GM03348 (cell line): Measurements from ENCODE around the gene LHX5.
"Not testable (repeated sequence)": the region's sequence is repeated elsewhere in the genome, so short reads cannot be mapped to it uniquely, and the experiment has no call there.

Experiments used
- DNase-seq: peaks from one replicate; pipeline ENCODE4 v3.0.0; 2012; ENCODE audit warnings: low spot score

LHX5 gene

DNA sequence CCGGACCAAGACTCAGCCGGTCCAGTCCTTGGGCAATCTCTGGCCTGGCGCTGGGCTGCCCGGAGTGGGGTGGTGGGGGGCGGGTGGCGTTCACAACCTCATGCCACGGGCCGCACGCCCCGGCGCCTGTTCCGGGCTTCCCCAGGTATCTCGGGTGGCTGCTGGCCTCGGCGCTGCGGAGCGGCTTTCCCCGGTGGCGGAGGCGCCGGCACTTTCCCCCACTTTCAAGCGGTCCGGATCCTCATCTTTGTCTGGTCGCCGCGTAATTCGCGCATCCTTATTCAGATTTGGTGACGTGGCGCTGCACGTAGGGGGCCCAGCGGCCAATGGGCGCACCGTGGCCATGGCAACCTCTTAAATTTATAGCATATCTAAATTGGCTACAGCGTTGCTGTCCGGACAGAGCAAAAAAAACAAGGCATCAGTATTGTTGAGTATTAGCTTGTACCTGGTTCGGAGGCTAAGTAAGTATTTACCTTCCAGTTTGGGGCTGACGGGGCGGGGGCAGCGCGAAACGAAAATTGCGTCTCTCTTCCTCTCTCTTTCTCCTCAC is at the start of gene LHX5:
Gene LHX5 (minus strand): TSS at position 253 of the 553 bp plus-strand sequence. CDS start 373 bp downstream, outside the sequence.
- no peak for DNase-seq

DNA sequence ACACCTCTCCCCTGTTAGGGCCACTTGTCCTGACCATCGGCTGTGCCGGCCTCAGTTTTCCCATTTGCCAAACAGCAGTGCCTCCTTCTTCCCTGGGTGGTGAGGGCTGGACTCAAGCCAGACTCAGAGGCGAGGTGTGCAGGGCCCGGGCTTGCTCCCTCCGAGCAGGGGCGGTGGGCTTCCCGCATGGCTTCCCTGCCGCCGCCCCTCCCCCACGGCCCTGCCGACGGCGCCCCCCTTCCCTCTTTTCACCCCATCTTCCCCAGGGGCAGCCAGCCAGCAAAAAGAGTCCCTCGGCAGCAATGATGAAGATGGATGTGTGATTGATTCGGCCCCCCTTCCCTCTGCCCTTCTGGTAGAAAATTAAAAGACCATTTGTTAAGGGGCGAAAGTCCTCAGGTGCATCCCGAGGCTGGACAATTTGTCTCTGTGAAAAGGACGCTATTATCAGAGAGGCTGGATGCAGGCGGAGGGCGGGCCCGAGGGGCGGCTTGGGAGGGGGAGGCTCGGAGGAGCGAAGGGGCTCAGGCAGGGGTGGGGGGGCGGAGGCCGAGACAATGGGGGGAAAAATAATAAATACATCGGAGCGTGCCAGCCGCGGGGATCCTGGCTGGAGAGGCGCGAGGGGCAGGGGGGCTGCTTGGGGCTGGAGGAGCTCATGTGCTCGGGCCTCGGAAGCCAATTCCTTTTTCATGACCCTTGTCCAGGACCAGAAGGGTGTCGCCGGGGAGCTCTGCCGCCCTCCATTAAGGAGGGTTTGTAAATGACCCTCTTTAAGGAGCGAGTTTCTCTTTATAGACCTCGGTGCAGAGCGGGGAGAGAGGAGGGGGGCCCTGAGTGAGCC is 48.0 kb upstream of the LHX5 start:
- no peak for DNase-seq

DNA sequence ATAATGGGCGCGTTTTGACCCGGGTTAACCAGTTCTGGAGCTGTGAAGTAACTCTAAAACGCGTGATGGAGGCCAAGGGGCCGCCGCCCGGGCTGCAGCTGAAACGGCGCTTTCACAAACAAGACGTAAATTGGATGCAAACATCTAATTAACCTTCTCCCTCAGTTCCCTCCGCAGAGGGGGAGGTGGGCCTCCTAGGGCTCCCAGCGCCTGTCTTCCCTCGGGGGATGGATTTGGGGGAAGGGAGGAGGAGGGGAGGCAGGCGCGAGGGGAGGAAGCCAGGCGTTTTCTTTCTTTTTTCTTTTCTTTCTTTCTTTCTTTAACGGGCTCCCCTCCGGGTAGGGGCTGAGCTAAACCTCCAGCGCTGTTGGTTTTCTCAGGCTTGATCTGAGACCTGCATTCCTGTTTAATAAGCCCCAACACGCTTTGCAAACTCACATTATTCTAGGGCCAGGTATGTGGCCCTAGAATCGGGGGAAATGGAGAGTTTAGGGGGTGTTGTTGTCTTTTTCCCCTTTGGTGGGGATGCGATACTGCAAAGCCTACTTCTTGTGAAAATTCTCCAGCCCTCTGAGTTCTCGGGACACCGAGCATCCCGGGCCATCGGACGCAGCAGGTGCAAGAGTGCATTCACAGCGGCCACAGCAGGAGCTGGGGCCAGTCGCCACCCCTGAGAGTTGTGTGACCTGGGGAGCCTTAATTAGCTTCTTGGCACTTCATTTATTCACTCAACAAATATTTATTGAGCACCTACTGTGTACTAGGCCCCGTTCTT is 43.6 kb upstream of the LHX5 start:
- no peak for DNase-seq

GRCh38 chr12:113514602-113515001 is 42.9 kb upstream of the LHX5 start:
- DNase-seq, result no peak

- no peak for DNase-seq
These were observed 40.9 kb upstream of the LHX5 start for GRCh38 chr12:113512568-113512967.

DNA sequence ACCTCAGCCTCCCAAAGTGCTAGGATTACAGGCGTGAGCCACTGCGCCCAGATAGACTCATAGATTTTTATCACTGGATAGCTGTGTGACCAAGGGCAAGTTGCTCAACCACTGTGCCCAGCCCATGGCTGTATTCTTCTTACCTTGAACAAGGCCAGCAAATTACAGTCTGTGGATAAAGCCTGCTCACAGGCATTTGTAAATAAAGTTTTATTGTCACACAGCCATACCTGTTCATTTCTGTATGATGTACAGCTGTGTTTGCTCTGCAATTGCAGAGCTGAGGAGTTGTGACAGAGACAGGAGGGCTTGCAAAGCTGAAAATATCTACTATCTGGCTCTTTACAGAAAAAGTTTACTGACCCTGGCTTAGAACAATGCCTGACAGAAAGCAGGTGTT is 35.2 kb upstream of the LHX5 start:
- no peak for DNase-seq

DNA sequence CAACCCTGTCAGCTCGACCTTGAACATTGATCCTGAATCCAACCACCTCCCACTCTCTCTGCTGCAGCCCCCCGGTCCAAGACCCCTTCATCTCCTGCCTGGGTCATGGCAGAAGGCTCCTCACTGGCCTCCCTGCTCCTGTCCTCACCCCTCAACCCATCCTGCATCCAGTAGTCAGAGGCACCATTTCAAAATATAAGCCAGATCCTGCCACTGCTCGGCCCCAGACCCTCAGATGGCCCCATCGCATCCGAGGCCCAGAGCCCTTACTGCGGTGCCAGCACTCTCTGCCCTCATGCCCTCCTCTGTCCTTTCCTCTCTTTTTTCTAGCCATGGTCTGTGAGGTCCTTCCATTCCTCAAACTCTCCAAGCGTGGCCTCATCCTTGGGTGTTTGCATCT is 34.3 kb upstream of the LHX5 start:
- no peak for DNase-seq

- no peak for DNase-seq
These were observed 33.2 kb upstream of the LHX5 start for GRCh38 chr12:113504917-113505316.

DNA sequence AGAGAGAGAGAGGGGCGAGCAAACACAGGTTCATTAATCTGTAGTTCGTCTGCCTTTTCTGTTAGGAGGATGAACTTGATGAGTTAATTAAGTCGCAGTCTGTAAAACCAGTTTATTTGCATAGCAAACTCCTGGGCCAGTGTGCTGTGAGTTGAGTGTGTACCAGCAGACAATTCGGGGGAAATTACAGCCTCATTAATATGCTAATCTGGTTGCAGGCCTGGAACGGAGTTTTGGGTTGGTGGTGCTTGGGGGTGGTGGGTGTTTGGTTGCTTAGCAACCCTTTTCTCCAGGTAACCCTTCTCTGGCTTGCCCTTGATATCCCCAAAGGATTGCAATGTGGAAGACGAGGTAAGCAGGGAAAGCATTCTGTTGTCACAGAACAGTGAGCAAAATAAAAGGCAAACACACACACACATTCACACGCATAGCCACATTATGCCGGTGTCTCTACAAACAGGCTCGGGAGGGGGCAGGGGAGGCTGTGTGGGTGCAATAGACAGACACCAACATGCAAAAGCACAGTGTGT is 29.2 kb upstream of the LHX5 start:
- DNase-seq, result no peak

GRCh38 chr12:113500306-113500675 is 28.6 kb upstream of the LHX5 start:
- no peak for DNase-seq

DNA sequence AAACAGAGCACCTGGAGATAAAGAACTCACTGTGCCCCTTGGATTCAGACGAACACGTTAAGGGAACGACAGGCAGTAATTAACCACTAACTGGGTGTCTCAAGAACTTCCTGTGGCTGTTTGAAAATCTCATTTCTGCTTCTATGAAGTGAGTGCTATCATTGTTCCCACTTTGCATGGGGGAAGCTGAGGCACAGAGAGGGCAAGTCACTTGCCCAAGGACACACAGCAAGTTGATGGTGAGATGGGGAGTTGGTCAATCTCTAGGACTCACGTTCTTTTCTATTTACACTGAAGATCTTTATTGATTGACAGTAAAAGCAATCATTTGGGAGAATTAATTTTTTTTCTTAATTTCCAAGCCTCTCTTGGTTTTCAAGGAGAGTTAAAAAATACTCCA is 26.8 kb upstream of the LHX5 start:
- DNase-seq, result no peak

GRCh38 chr12:113497693-113498092 is 26.0 kb upstream of the LHX5 start:
- DNase-seq, result no peak

DNA sequence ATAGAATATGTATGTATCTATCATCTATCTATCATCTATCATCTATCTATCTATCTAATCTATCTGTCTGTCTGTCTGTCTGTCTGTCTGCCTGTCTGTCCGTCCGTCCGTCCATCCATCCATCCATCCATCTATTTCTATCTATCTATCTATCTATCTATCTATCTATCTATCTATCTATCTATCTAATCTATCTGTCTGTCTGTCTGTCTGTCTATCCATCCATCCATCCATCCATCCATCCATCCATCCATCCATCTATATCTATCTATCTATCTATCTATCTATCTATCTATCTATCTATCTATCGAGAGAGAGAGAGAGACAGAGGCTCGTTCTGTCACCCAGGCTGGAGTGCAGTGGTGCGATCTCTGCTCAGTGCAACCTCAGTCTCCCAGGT is 24.3 kb upstream of the LHX5 start:
- not testable (repeated sequence) for DNase-seq

DNA sequence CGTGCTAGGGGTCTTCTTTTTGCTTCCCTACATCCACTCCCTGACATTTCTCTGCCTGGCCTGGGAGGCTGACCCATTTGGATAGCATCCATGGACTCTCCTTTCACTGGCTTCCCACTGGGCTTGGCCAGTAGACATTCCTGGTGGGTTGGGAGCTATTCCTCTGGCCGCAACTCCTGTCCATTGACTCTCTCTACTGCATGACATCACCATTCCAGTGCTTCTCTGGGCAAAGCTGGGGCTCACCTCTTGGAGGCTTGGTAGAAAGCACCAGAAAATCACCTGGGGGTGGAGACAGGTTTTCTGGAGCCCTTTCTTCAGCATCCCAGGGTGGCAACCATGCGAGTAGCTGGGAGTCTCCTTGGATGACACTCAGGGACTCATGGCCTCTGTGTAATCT is 16.7 kb upstream of the LHX5 start:
- no peak for DNase-seq

- no peak for DNase-seq
These were observed 15.1 kb upstream of the LHX5 start for GRCh38 chr12:113486722-113487121.

- no peak for DNase-seq
These were observed 13.7 kb upstream of the LHX5 start for GRCh38 chr12:113485330-113485729.

DNA sequence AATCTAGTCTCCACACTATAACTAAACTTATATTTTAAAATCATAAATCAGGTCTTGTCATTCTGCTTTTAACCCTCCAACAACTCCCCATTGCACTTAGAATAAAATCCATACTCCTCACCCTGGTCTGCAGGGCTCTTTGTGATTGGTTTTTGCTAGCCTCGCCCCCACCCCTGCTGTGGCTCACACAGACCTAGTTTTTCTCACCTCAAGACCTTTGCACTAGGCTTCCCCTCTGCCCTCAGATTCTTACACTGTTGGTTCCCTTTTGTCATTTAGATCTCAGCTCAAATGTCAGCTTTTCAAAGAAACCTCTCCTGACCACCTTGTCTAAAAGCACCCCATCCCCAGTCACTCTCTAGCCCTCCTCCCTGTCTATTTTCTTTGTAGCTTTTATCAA is 10.7 kb upstream of the LHX5 start:
- no peak for DNase-seq

GRCh38 chr12:113480336-113480971 is 8.8 kb upstream of the LHX5 start:
- DNase-seq, result no peak

- DNase-seq, result peak; percentile 74
These were observed 8.1 kb upstream of the LHX5 start for GRCh38 chr12:113479590-113480335.

GRCh38 chr12:113479216-113479589 is 7.5 kb upstream of the LHX5 start:
- no peak for DNase-seq

- DNase-seq, result no peak
These were observed 6.8 kb upstream of the LHX5 start for GRCh38 chr12:113478351-113479011.
